Measurements from ENCODE around the gene SNX10. TPM values are rescaled to one million over a fixed set of nuclear protein-coding genes. Genes with fewer than 3 reads are reported as not detected.

The SNX10 gene
- polyA plus RNA-seq, 1 donor: 12.6 TPM

DNA sequence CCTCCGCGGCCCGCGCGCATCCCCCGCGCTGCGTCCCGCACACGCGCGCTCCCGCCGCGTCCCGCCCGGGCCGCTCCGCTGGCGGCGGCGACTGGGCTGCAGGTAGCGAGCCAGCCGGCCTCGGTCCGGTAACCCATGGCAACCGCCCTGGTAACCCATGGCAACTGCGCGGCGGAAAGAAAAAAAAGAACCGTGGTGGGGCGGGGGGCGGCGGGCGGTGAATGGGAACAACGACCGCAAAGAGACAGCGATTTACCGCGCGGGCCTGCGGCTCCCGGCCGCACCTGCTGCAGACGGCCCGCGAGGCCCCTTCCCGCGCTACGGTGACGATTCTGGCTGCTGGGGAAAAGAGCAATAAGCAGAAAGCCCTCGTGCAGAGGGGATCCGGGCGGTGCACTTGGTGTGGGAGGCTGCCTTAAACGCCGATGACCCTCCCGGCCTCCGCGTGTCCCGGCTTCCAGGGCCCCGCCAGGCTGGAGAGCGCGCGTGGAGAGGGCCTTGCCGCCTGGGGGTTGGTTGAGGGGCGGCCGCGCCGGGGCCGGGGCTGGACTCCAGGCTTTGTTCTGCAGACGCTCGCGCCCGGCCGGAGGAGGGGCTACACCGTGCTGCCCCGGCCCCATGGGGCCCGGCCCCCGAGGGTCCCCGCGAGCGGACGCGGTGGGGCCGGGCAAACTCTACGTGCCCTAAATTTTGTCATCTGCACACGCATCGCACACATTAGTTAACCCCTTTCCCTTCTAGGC lies 84.7 kb downstream of the SNX10 start:
- Histone ChIP-seq H3K27me3 (ENCODE audit: control insufficient read depth, insufficient read depth, low read length) (peaks cover 17% of the 10 kb centered on the region), H3K27ac (ENCODE audit: low read length) (peak overlapping the region; percentile 58)
- no CpG with 5 or more reads among the region's 88 CpGs for WGBS (ENCODE audit: insufficient coverage, low lambda C conversion rate)

DNA sequence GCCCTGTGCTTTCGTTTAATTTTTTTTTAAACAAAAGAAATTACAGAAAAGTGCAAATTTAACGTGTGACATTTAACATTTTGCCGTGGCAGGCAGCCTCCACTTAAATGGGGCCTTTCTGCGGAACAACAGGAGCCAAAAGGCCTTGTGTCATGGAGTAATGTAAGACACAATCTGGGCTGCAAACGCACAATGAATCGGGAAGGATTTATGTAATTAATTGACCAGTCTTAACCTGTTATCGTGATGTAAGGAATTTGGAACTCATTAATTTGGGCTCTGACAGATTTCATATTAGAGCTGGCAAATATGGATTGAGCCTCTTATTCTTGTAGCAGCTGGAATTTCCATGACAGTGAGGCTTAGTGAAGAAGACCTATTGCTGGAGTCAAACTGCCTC lies 86.4 kb downstream of the SNX10 start:
- peaks cover 3% of the 10 kb centered on the region for H3K4me1 ChIP-seq (ENCODE audit: control insufficient read depth, insufficient read depth, low read length)
- H3K27me3 ChIP-seq (ENCODE audit: control insufficient read depth, insufficient read depth, low read length): peaks cover 17% of the 10 kb centered on the region
- DNase-seq: no peak
- no peaks in the 10 kb centered on the region for H3K9me3 ChIP-seq (ENCODE audit: control insufficient read depth, low read depth, low read length)
- 100% methylated on average over 1 of the region's 7 CpGs for WGBS (ENCODE audit: insufficient coverage, low lambda C conversion rate)
- H3K27ac ChIP-seq (ENCODE audit: low read length): no peak overlapping the region
- H3K36me3 ChIP-seq (ENCODE audit: control insufficient read depth, insufficient read depth, low read length): no peaks in the 10 kb centered on the region
- no peak overlapping the region for H3K4me3 ChIP-seq (ENCODE audit: low read length)

More for the DNA sequence above, 84.7 kb downstream of the SNX10 start:
- no peaks in the 10 kb centered on the region for H3K36me3 ChIP-seq (ENCODE audit: control insufficient read depth, insufficient read depth, low read length)
- no peaks in the 10 kb centered on the region for H3K9me3 ChIP-seq (ENCODE audit: control insufficient read depth, low read depth, low read length)
- peaks cover 3% of the 10 kb centered on the region for H3K4me1 ChIP-seq (ENCODE audit: control insufficient read depth, insufficient read depth, low read length)
- H3K4me3 ChIP-seq (ENCODE audit: low read length): peak overlapping the region; percentile 62
- DNase-seq: peak; percentile 23 to 65

DNA sequence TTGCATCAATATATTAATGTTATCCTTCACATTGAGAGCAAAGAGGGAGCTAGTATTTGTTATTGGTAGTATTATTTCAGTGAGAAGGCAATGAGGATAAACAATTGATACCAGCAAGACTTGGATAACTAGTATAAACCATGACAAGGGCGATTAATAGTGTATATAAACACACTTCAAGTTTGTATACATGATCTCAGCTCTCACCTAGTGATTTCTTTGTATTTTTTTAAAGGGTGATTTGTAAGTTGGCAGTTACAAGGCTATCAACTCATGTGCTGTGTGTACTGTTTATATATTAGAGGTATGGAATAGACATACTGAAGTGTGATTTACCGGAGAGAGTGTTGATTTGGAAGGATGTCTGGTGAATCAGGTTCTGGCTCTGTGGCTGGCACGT lies 88.0 kb downstream of the SNX10 start:
- Histone ChIP-seq H3K27me3 (ENCODE audit: control insufficient read depth, insufficient read depth, low read length) (peaks cover 14% of the 10 kb centered on the region), H3K36me3 (ENCODE audit: control insufficient read depth, insufficient read depth, low read length) (no peaks in the 10 kb centered on the region), H3K27ac (ENCODE audit: low read length) (no peak overlapping the region), H3K9me3 (ENCODE audit: control insufficient read depth, low read depth, low read length) (no peaks in the 10 kb centered on the region), H3K4me3 (ENCODE audit: low read length) (no peak overlapping the region), H3K4me1 (ENCODE audit: control insufficient read depth, insufficient read depth, low read length) (peaks cover 3% of the 10 kb centered on the region)
- DNase-seq: no peak
- WGBS (ENCODE audit: insufficient coverage, low lambda C conversion rate): no CpG with 5 or more reads among the region's 3 CpGs

DNA sequence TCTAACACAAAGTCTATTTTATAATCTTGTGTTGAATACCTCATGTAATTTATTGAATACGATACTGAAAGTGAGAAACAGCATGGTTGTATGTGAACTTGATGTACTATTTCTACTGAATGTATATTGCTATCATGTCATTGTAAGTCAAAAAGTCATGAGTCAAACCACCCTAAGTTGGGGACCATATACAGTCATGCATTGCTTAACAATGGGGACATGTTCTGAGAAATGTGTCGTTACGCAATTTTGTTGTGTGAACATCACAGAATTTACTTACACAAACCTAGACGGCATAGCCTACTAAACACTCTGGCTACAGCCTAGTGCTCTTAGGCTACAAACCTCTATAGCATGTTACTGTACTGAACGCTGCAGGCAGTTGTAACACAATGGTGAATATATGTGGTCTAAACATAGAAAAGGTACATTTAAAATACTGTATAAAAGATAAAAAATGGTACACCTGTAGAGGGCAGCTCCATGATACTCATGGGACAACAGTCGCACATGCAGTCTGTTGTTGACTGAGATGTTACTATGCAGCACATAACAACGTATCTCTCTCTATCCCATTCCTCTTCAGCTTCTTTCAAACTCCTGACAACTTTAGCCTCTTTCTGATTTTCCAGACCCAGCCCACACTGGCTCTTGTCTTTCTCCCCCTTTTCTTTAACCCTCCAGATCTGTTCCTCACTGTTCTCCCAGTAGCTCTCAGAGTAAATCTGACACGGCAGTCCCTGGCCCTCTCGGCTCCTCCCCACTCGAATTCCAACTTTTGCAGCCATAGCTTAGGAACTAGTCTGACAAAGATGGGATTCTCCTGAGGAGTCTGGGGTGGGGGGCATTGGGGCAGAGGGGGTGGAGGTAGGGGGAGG lies 90.1 kb downstream of the SNX10 start:
- H3K27me3 ChIP-seq (ENCODE audit: control insufficient read depth, insufficient read depth, low read length): peaks cover 4% of the 10 kb centered on the region
- peaks cover 3% of the 10 kb centered on the region for H3K4me1 ChIP-seq (ENCODE audit: control insufficient read depth, insufficient read depth, low read length)
- WGBS (ENCODE audit: insufficient coverage, low lambda C conversion rate): 92% methylated on average over 3 of the region's 10 CpGs

DNA sequence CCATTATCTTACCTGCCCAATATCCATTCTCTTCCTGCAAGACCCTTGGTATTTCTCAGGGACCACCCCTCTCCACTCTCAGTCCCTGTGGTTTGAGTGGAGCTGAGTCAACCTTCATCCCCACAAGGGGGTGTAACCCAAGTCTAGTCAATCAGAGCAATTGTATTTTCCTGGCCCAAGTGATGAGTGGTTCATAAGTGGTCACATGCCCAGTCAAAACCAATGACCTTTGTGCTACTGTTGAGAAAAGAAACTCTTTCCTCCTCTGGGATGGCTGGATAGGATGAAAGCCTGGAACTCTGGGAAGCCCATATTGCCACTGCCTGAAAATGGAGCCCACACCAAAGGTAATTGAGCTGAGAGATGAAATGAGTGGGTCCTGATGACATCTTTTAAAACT lies 93.6 kb downstream of the SNX10 start:
- no peaks in the 10 kb centered on the region for H3K4me1 ChIP-seq (ENCODE audit: control insufficient read depth, insufficient read depth, low read length)
- H3K36me3 ChIP-seq (ENCODE audit: control insufficient read depth, insufficient read depth, low read length): no peaks in the 10 kb centered on the region
- no peak overlapping the region for H3K4me3 ChIP-seq (ENCODE audit: low read length)
- no peak for DNase-seq
- peaks cover 15% of the 10 kb centered on the region for H3K27me3 ChIP-seq (ENCODE audit: control insufficient read depth, insufficient read depth, low read length)
- H3K27ac ChIP-seq (ENCODE audit: low read length): no peak overlapping the region
- no peaks in the 10 kb centered on the region for H3K9me3 ChIP-seq (ENCODE audit: control insufficient read depth, low read depth, low read length)

More for the DNA sequence above, 90.1 kb downstream of the SNX10 start:
- H3K9me3 ChIP-seq (ENCODE audit: control insufficient read depth, low read depth, low read length): no peaks in the 10 kb centered on the region
- no peak overlapping the region for H3K27ac ChIP-seq (ENCODE audit: low read length)
- no peaks in the 10 kb centered on the region for H3K36me3 ChIP-seq (ENCODE audit: control insufficient read depth, insufficient read depth, low read length)
- DNase-seq: no peak
- H3K4me3 ChIP-seq (ENCODE audit: low read length): no peak overlapping the region

DNA sequence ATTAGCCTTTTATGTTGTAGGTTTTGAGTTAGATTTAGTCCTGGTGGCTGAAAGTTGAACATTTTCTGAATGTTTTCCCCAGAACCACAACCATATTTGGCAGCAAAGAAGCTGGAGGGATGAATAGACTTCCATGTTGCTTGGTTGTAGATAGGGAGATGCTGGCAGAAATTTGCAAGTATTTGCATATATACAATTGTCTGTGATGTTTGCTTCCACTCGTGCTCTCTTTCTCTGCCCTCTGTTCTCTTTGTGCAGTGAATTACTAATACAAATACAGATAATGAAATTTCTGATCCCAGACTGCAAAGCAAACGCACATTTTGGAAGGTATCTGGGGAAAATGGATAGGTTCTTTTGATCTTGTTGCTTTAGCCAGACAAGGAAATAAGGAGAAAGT lies 96.1 kb downstream of the SNX10 start:
- WGBS (ENCODE audit: insufficient coverage, low lambda C conversion rate): 52% methylated on average over 2 of the region's 2 CpGs
- Histone ChIP-seq H3K9me3 (ENCODE audit: control insufficient read depth, low read depth, low read length) (no peaks in the 10 kb centered on the region), H3K27ac (ENCODE audit: low read length) (no peak overlapping the region), H3K27me3 (ENCODE audit: control insufficient read depth, insufficient read depth, low read length) (peaks cover 15% of the 10 kb centered on the region), H3K4me1 (ENCODE audit: control insufficient read depth, insufficient read depth, low read length) (no peaks in the 10 kb centered on the region), H3K4me3 (ENCODE audit: low read length) (no peak overlapping the region), H3K36me3 (ENCODE audit: control insufficient read depth, insufficient read depth, low read length) (no peaks in the 10 kb centered on the region)
- DNase-seq: no peak

DNA sequence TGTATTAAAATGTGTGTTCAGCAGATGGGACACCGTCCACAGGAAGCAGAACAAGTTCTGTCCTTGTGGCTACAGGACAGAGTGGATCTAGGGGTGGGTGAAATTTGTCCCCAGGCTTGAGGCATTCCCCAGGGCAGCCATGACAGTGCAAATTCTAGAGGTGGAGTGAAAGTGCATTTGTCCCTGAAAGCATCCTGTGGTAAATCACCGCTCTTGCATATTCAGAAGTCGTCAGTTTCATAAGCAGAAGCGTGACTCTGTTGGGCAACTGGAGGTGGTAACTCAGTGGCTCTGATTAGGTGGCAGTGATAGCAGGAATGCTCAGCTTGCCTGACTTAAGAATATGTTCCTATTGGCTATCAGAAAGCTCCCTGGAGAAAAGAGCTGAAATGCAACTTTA lies 96.6 kb downstream of the SNX10 start:
- no peak for DNase-seq
- Histone ChIP-seq H3K27ac (ENCODE audit: low read length) (no peak overlapping the region), H3K27me3 (ENCODE audit: control insufficient read depth, insufficient read depth, low read length) (peaks cover 15% of the 10 kb centered on the region), H3K4me1 (ENCODE audit: control insufficient read depth, insufficient read depth, low read length) (no peaks in the 10 kb centered on the region), H3K9me3 (ENCODE audit: control insufficient read depth, low read depth, low read length) (no peaks in the 10 kb centered on the region), H3K36me3 (ENCODE audit: control insufficient read depth, insufficient read depth, low read length) (no peaks in the 10 kb centered on the region), H3K4me3 (ENCODE audit: low read length) (no peak overlapping the region)
- no CpG with 5 or more reads among the region's 4 CpGs for WGBS (ENCODE audit: insufficient coverage, low lambda C conversion rate)

DNA sequence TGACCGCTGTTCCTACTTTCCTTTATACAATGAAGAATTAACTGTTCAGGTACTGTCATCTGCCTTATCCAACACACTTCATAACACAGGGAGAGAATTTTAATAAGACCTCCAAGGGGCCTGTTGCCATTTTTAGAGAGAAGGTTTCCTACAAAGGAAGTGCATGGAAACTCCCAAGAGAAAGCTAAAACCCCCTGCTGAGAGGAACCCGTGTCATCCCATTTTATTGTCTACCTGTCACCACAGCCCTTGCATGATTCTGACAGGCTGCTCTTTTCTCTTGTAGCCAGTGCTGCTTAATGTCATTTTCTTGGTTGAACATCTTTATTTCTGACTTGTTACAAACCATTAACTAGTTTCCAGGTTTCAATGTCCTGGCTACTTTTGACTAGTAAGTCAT lies 98.4 kb downstream of the SNX10 start:
- Histone ChIP-seq H3K4me3 (ENCODE audit: low read length) (no peak overlapping the region), H3K27me3 (ENCODE audit: control insufficient read depth, insufficient read depth, low read length) (peaks cover 15% of the 10 kb centered on the region), H3K4me1 (ENCODE audit: control insufficient read depth, insufficient read depth, low read length) (no peaks in the 10 kb centered on the region), H3K27ac (ENCODE audit: low read length) (no peak overlapping the region), H3K9me3 (ENCODE audit: control insufficient read depth, low read depth, low read length) (no peaks in the 10 kb centered on the region), H3K36me3 (ENCODE audit: control insufficient read depth, insufficient read depth, low read length) (no peaks in the 10 kb centered on the region)
- WGBS (ENCODE audit: insufficient coverage, low lambda C conversion rate): no CpG with 5 or more reads among the region's 2 CpGs
- DNase-seq: no peak

DNA sequence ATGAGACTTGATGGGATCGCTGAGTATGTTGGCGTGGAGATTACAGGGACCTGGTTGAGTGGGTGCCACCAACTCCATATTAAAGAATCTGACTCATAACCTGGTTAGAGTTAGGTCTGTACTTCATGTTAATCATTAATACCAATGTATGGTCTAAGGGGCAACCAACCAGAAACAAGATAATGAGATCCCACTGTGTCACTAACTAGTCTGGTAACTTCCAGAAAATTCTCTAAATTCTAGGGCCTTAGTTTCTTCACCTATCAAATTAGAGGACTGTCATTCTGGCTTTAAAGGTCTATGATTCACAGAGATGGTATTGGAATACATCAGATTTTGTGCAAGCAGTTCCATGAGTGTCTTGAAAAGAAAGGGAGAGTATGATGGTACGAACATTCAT lies 102.2 kb downstream of the SNX10 start:
- no peaks in the 10 kb centered on the region for H3K9me3 ChIP-seq (ENCODE audit: control insufficient read depth, low read depth, low read length)
- DNase-seq: no peak
- no peak overlapping the region for H3K27ac ChIP-seq (ENCODE audit: low read length)
- no peak overlapping the region for H3K4me3 ChIP-seq (ENCODE audit: low read length)
- no peaks in the 10 kb centered on the region for H3K36me3 ChIP-seq (ENCODE audit: control insufficient read depth, insufficient read depth, low read length)
- H3K27me3 ChIP-seq (ENCODE audit: control insufficient read depth, insufficient read depth, low read length): peaks cover 3% of the 10 kb centered on the region
- H3K4me1 ChIP-seq (ENCODE audit: control insufficient read depth, insufficient read depth, low read length): peaks cover 10% of the 10 kb centered on the region
- WGBS (ENCODE audit: insufficient coverage, low lambda C conversion rate): 80% methylated on average over 2 of the region's 3 CpGs

DNA sequence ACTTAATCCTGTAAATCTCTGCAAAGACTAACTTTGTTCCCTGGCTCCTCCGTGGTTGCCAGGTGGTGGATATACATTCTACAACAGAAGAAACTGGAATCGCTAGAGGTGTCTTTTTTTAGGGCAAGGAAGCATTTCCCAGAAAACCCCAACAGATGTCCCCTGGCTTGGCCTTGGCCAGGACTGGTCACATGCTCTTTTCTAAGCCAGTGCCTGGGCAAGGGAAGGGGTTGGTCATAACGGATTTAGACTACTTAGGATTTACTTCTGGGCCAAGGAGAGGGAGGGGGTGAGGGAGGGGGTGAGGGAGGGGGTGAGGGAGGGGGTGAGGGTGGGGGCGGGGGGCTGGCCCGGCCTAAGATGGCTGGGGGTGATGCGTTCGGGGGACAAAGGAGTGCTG lies 105.7 kb downstream of the SNX10 start:
- H3K9me3 ChIP-seq (ENCODE audit: control insufficient read depth, low read depth, low read length): no peaks in the 10 kb centered on the region
- no peak overlapping the region for H3K4me3 ChIP-seq (ENCODE audit: low read length)
- H3K4me1 ChIP-seq (ENCODE audit: control insufficient read depth, insufficient read depth, low read length): peaks cover 15% of the 10 kb centered on the region
- no peak overlapping the region for H3K27ac ChIP-seq (ENCODE audit: low read length)
- no peaks in the 10 kb centered on the region for H3K27me3 ChIP-seq (ENCODE audit: control insufficient read depth, insufficient read depth, low read length)
- no CpG with 5 or more reads among the region's 7 CpGs for WGBS (ENCODE audit: insufficient coverage, low lambda C conversion rate)
- DNase-seq: peak; percentile 10 to 62
- no peaks in the 10 kb centered on the region for H3K36me3 ChIP-seq (ENCODE audit: control insufficient read depth, insufficient read depth, low read length)
